IMR-90 (cell line): ENCODE data around the gene RTEL1. TPM values are rescaled to one million over a fixed set of nuclear protein-coding genes. Genes with fewer than 3 reads are reported as not detected.

ENCODE experiments used
- ATAC-seq: fragments of 200-7000 bp; cut with Tn5 transposase; 2 replicates; pipeline ENCODE4 v1.9.1; 2020; ENCODE audit warnings: low read depth, mild to moderate bottlenecking, moderate library complexity
- BruUV-seq: library from RNA; stranded (reverse); fragments of 400-500 nt; replicated peaks from 2 replicates; lab custom pipeline; 2021; lab: Mats Ljungman, UMichigan
- CTCF ChIA-PET: fragments of 300-600 bp; formaldehyde crosslinking; extraction: SDS; loops from one replicate; lab custom pipeline; 2021; ENCODE audit warnings: antibody characterized with exemption; lab: Yijun Ruan, JAX
- POLR2A ChIA-PET: fragments of 300-600 bp; sonication (Branson Sonifier 250); formaldehyde crosslinking; loops from one replicate; lab custom pipeline; 2022; ENCODE audit warnings: antibody characterized with exemption; ENCODE audit not compliant: unreplicated experiment; lab: Charles Lee
- DNase-seq: peaks from one replicate; pipeline ENCODE4 v3.0.0; 2013
- H2AFZ ChIP-seq: replicated peaks from 2 replicates; pipeline ENCODE3; 2013; ENCODE audit warnings: low read length, mild to moderate bottlenecking; ENCODE audit not compliant: poor library complexity
- H2AK5ac ChIP-seq: 2 replicates; pipeline ENCODE4 v1.6.1; 2013; ENCODE audit warnings: low read depth, low read length, inconsistent platforms
- H2AK9ac ChIP-seq: replicated peaks from 2 replicates; pipeline ENCODE3; 2013; ENCODE audit warnings: mild to moderate bottlenecking, low read depth, low read length, moderate library complexity; ENCODE audit not compliant: poor library complexity
- H2BK120ac ChIP-seq: 2 replicates; pipeline ENCODE4 v1.6.1; 2013; ENCODE audit warnings: low read depth, low read length, inconsistent platforms
- H2BK15ac ChIP-seq: 3 replicates; pipeline ENCODE4 v1.6.1; 2013; ENCODE audit warnings: low read depth, low read length, inconsistent platforms
- H2BK20ac ChIP-seq: 2 replicates; pipeline ENCODE4 v1.6.1; 2013; ENCODE audit warnings: low read depth, mild to moderate bottlenecking, inconsistent platforms, low read length, moderate library complexity
- H2BK5ac ChIP-seq: 2 replicates; pipeline ENCODE4 v1.6.1; 2013; ENCODE audit warnings: mild to moderate bottlenecking, low read depth, low read length, inconsistent platforms; ENCODE audit not compliant: poor library complexity, severe bottlenecking
- H3K14ac ChIP-seq: replicated peaks from 2 replicates; pipeline ENCODE4 v1.6.1; 2013; ENCODE audit warnings: low read depth, low read length, inconsistent platforms
- H3K18ac ChIP-seq: 2 replicates; pipeline ENCODE4 v1.6.1; 2013; ENCODE audit warnings: low read depth, low read length, control low read depth
- H3K23ac ChIP-seq: 2 replicates; pipeline ENCODE4 v1.6.1; 2013; ENCODE audit warnings: low read depth, low read length, inconsistent platforms
- H3K27ac ChIP-seq: 2 replicates; pipeline ENCODE4 v1.5.1; 2013; ENCODE audit warnings: mild to moderate bottlenecking, control low read depth, low read length; ENCODE audit not compliant: insufficient read depth
- H3K27me3 ChIP-seq: 2 replicates; pipeline ENCODE4 v1.6.1; 2013; ENCODE audit warnings: low read length; ENCODE audit not compliant: control insufficient read depth, insufficient read depth
- H3K36me3 ChIP-seq: 2 replicates; pipeline ENCODE4 v1.6.1; 2013; ENCODE audit warnings: low read length, mixed read lengths; ENCODE audit not compliant: control insufficient read depth, insufficient read depth
- H3K4ac ChIP-seq: 2 replicates; pipeline ENCODE4 v1.6.1; 2013; ENCODE audit warnings: low read depth, low read length, inconsistent platforms
- H3K4me1 ChIP-seq: 2 replicates; pipeline ENCODE4 v1.6.1; 2013; ENCODE audit warnings: low read length, mixed read lengths; ENCODE audit not compliant: control insufficient read depth, insufficient read depth
- H3K4me2 ChIP-seq: 2 replicates; pipeline ENCODE4 v1.6.1; 2013; ENCODE audit warnings: low read depth, mild to moderate bottlenecking, control low read depth, low read length, moderate library complexity
- H3K4me3 ChIP-seq: 2 replicates; pipeline ENCODE4 v1.5.1; 2013; ENCODE audit warnings: low read depth, mild to moderate bottlenecking, control low read depth, low read length, moderate library complexity; ENCODE audit not compliant: insufficient read depth
- H3K56ac ChIP-seq: 2 replicates; pipeline ENCODE4 v1.6.1; 2013; ENCODE audit warnings: low read length, inconsistent platforms; ENCODE audit not compliant: insufficient read depth; ENCODE audit errors: extremely low read depth
- H3K79me1 ChIP-seq, 2 experiments: 2 replicates each; pipeline ENCODE4 v1.6.1; 2013; ENCODE audit warnings: low read length in 2 of 2, inconsistent platforms in 1 of 2, low read depth in 1 of 2
- H3K9ac ChIP-seq: 2 replicates; pipeline ENCODE4 v1.6.1; 2013; ENCODE audit warnings: low read depth, low read length, control low read depth
- H3K9me1 ChIP-seq: 2 replicates; pipeline ENCODE4 v1.6.1; 2013; ENCODE audit warnings: low read length, inconsistent platforms; ENCODE audit not compliant: insufficient read depth
- H3K9me3 ChIP-seq: 2 replicates; pipeline ENCODE4 v1.6.1; 2013; ENCODE audit warnings: low read length; ENCODE audit not compliant: control insufficient read depth, insufficient read depth
- H4K20me1 ChIP-seq: 2 replicates; pipeline ENCODE4 v1.6.1; 2013; ENCODE audit warnings: low read length, inconsistent platforms; ENCODE audit not compliant: insufficient read depth
- H4K5ac ChIP-seq: 2 replicates; pipeline ENCODE4 v1.6.1; 2013; ENCODE audit warnings: mild to moderate bottlenecking, low read depth, low read length, control low read depth
- H4K8ac ChIP-seq, 2 experiments: 2 replicates each; pipeline ENCODE4 v1.6.1; 2013; ENCODE audit warnings: low read depth in 2 of 2, low read length in 2 of 2, control low read depth in 1 of 2, inconsistent platforms in 1 of 2
- H4K91ac ChIP-seq: 2 replicates; pipeline ENCODE4 v1.6.1; 2013; ENCODE audit warnings: low read depth, low read length, inconsistent platforms; ENCODE audit not compliant: insufficient read depth
- CHD1 ChIP-seq: IDR thresholded peaks from 2 replicates; pipeline ENCODE4 v1.6.1; 2012; ENCODE audit warnings: low read depth, low read length, improper control_type of control experiment
- RCOR1 ChIP-seq: IDR thresholded peaks from 2 replicates; pipeline ENCODE4 v1.6.1; 2012; ENCODE audit warnings: mild to moderate bottlenecking, low read length, improper control_type of control experiment; ENCODE audit not compliant: insufficient replicate concordance
- SMC3 ChIP-seq: fragments of 150-350 bp; IDR thresholded peaks from 2 replicates; pipeline ENCODE4 v1.6.1; 2016; ENCODE audit warnings: low read depth, mild to moderate bottlenecking, antibody characterized with exemption, low read length, moderate library complexity
- whole genome bisulfite sequencing, 2 experiments: methylation state at CpG; one replicate each; pipeline versions ENCODE4 v1.1.5 to v1.1.7; 2013; ENCODE audit warnings: missing lambda C conversion rate in 2 of 2; ENCODE audit not compliant: insufficient read length in 1 of 2; ENCODE audit errors: extremely low coverage in 2 of 2; 5-methylcytosine and 5-hydroxymethylcytosine counted together
- dilution Hi-C: fragments of 300-500 bp; cut with HindIII; formaldehyde crosslinking; loops from one replicate; pipeline ENCODE4 v1.14.3; 2018; ENCODE audit warnings: low sequenced_read_pairs; ENCODE audit not compliant: unreplicated experiment
- in situ Hi-C: fragments of 300-500 bp; cut with MboI; formaldehyde crosslinking; loops from 3 replicates; pipeline ENCODE4 v1.14.3; 2019; ENCODE audit warnings: low sequenced_read_pairs, inconsistent platforms, mixed read lengths
- intact Hi-C: fragments of 100-400 bp; cut with micrococcal nuclease; formaldehyde crosslinking; loops from 2 replicates; pipeline ENCODE4 v1.10.0; 2022
- polyA plus RNA-seq, 3 experiments: library from polyadenylated mRNA; depleted of rRNA; stranded (reverse); fragments of >200 nt; gene quantifications; 2 replicates each; pipeline ENCODE4 v1.2.3, GENCODE V29; 2012; ENCODE audit warnings: low replicate concordance in 1 of 3
- total RNA-seq: library from RNA; depleted of rRNA; stranded (reverse); fragments of >200 nt; gene quantifications from 2 replicates; pipeline ENCODE4 v1.2.3, GENCODE V29; 2012
- TF ChIP-seq, protein P1 (sequence below): fragments of 150-350 bp; IDR thresholded peaks from 2 replicates; pipeline ENCODE4 v1.6.1; 2017; ENCODE audit warnings: mild to moderate bottlenecking, antibody characterized with exemption, low read length, low read depth

RTEL1 gene
- total and polyA plus RNA-seq, 2 of the 4 experiments (the other 2 are of a cell fraction): 14.7 to 18.8 TPM

DNA sequence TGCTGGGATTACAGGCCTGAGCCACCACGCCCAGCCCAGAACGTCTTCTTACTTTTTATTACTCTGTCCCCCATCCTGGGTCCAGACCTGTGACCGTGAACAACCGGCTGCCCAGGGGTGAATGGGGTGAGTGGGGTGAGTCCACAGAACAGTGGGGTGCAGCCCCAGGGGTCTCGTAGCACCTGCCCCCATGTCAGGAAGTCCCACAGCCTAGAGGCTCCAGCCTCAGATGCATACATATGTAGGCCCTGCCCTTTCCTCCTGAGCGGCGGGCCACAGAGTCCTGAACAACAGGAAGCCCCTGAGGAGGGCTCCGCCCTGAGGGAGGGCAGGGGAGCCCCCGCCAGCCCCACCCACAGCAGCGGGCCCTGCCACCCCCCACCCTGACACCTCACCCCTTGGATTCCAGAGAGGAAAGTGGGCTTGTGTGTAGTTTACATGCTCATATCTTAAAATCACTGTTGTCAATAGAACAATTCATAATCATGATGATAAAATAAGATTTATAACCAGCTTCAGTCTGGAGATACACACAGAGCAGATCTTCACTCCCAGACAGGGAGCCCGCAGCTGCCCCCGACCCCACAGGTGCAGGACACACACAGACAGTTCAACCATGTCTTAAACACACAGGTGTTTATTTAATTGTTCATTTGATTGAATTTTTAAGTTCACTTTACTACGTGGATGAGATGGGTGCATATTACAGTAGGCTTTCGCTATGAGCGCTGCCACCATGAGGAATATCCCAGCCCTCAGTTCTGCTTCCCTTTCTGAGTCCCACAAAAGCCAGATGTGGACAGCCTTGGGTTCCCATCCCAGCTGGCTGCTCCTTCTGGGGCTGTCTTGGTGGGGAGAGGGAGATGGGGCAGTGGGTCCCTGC is 18.8 kb upstream of the RTEL1 start:
- H3K18ac ChIP-seq: no peak overlapping the region
- no peak overlapping the region for H3K56ac ChIP-seq
- DNase-seq (no peak), ATAC-seq (no peak)
- no peaks in the 10 kb centered on the region for H3K9me3 ChIP-seq
- no peak overlapping the region for H4K8ac ChIP-seq
- H3K4me2 ChIP-seq: no peak overlapping the region
- no peaks in the 10 kb centered on the region for H3K27me3 ChIP-seq
- H3K9ac ChIP-seq: no peak overlapping the region
- POLR2A ChIA-PET: no interaction called here
- no peak overlapping the region for H3K27ac ChIP-seq
- in situ Hi-C loops (no loop called here), dilution Hi-C loops (no loop called here), intact Hi-C loops (no loop called here)
- H4K91ac ChIP-seq: no peak overlapping the region
- no TSS peak for BruUV-seq
- H2BK20ac ChIP-seq: no peak overlapping the region
- H3K4ac ChIP-seq: no peak overlapping the region
- no peak overlapping the region for H2AK9ac ChIP-seq
- no peak overlapping the region for H3K4me3 ChIP-seq
- peaks cover 2% of the 10 kb centered on the region; the same call in 1 of the 2 replicates for H3K4me1 ChIP-seq
- WGBS, 2 experiments: 100% methylated on average over 1 of the region's 15 CpGs; no CpG with 5 or more reads in 1 of the 2 experiments
- no peaks in the 10 kb centered on the region for H4K20me1 ChIP-seq
- no peak overlapping the region for H2BK120ac ChIP-seq
- H3K79me1 ChIP-seq: no peaks in the 10 kb centered on the region
- no peaks in the 10 kb centered on the region for H3K36me3 ChIP-seq
- CTCF ChIA-PET: no interaction called here
- H2AFZ ChIP-seq: no peak overlapping the region
- no peak overlapping the region for H2AK5ac ChIP-seq
- no peaks in the 10 kb centered on the region for H3K9me1 ChIP-seq
- H3K23ac ChIP-seq: no peak overlapping the region
- TF ChIP-seq RCOR1 (no peak), CHD1 (no peak), SMC3 (no peak)
- TF ChIP-seq, protein P1, sequence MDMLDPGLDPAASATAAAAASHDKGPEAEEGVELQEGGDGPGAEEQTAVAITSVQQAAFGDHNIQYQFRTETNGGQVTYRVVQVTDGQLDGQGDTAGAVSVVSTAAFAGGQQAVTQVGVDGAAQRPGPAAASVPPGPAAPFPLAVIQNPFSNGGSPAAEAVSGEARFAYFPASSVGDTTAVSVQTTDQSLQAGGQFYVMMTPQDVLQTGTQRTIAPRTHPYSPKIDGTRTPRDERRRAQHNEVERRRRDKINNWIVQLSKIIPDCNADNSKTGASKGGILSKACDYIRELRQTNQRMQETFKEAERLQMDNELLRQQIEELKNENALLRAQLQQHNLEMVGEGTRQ: no peak
- H4K5ac ChIP-seq: no peak overlapping the region
- no peak overlapping the region for H3K14ac ChIP-seq
- H2BK15ac ChIP-seq: no peak overlapping the region
- H2BK5ac ChIP-seq: no peak overlapping the region
